PC-3 (cell line): ENCODE data around the gene SLC16A3.

Experiments
- EZH2 ChIP-seq: fragments of 300-600 bp; sonication (generic); IDR thresholded peaks from one replicate; pipeline ENCODE4 v1.6.1; 2017; ENCODE audit warnings: antibody characterized with exemption, mild to moderate bottlenecking, low read length; ENCODE audit not compliant: unreplicated experiment
- EZH2phosphoT487 ChIP-seq: fragments of 300-600 bp; sonication (generic); IDR thresholded peaks from 2 replicates; pipeline ENCODE4 v1.6.1; 2018; ENCODE audit warnings: mild to moderate bottlenecking, antibody characterized with exemption, low read length, borderline replicate concordance

DNA sequence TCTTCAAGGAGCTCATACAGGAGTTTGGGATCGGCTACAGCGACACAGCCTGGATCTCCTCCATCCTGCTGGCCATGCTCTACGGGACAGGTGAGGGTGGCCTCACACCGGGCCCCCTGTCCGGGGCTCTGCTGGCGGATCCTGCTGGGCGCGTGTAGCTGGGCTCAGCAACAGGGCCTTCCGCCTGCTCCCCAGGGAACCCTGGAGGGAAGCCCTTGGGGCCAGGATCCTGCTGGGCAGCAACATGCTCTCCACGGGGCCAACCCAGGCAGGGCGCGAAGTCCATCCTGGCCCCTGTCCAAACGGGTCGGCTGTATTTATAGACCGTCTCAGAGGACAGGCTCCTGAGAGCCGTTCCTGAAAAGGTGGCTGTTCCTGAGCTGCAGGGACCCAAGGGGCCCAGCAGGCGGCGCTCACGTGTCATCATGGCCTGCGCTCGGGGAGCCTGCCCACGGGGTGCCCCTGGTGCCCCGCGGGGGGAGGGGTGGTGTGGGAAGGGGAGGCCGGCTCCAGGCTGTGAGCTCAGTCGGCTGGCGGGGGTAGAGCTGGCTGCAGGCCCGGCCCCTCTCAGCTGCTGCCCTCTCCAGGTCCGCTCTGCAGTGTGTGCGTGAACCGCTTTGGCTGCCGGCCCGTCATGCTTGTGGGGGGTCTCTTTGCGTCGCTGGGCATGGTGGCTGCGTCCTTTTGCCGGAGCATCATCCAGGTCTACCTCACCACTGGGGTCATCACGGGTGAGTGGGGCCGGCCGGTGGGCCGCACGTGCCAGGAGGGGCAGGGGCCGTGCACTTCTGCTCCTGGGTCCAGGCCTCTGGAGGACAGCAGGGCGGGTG lies 7.5 kb downstream of the SLC16A3 start:
- TF ChIP-seq EZH2, result no peak
- TF ChIP-seq EZH2phosphoT487, result no peak
